Measurements from ENCODE around the gene FAM13A.

The FAM13A gene

GRCh38 chr4:88702782-88703181, 354.2 kb downstream of the FAM13A start:
- DNase-seq = no peak

DNA sequence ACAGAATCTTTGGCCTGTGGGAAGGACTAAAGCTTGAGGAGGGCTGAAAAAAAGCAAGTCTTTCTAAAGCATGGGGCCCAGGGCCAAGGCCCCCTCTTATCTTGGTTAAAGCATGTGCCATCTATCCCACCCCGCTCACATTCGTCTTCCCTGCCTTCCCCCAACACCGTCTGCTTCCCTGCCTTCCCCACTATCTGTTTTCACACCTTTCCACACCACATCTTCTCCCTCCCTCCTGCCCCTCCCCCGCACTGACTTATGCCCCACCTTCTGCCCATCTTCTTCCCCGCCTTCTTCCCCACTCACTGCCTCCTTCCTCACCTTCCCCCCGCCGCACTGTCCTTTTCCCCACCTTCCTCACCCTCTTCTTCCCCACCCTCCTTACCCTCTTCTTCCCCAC, 358.5 kb downstream of the FAM13A start:
- DNase-seq = no peak

DNA sequence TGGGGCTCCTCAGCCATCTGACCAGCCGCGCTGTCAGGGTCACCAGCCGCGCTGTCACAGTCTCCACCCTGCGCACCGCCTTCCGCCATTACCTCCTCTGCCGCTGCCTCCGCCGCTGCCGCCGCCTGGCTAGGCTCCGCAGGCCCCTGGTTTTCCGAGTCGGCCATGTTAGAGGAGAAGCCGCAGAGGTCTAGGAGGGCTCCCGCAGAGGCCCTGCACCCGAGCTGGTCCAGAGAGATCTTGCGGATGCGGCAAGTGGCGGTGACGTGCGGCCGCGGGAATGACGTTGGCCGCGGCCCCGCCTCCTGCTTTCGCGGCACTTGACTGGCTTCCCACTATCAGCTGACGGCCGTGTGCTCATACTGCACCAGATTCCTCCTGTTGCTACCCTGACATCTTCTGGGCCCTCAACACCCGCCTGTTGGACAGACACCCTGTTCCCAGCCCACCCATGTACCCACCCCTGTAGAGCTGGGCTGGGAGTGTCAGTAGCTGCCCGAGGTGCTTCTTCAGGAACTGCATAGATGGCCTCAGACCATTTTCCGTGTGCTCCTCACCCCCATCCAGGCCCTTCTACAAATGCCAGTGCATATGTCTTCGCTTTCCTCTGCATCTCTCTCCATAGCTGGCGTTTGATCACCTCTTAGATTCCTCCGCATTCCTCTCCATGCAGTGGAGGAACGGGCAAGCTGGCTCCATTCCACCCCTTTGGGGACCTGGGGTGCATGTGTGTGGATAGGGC, 359.2 kb downstream of the FAM13A start, which contains the start of gene NAP1L5:
NAP1L5 (minus strand) TSS at position 242 of the 742 bp plus-strand sequence; CDS start at position 167, 75 bp downstream.
- DNase-seq = no peak

- DNase-seq = no peak
Measured at GRCh38 chr4:88697141-88697540, 359.8 kb downstream of the FAM13A start.

- DNase-seq = no peak
Measured at GRCh38 chr4:88696630-88697029, 360.4 kb downstream of the FAM13A start.

- DNase-seq = no peak
Measured at GRCh38 chr4:88693792-88694191, 363.2 kb downstream of the FAM13A start.

- no peak for DNase-seq
Measured at GRCh38 chr4:88690355-88690754, 366.6 kb downstream of the FAM13A start.

- DNase-seq = no peak
Measured at GRCh38 chr4:88681209-88681608, 375.8 kb downstream of the FAM13A start.
